Suppressor macrophage (primary cell): ENCODE data around the gene KLK11.

ENCODE experiments used
- DNase-seq, 4 experiments: peaks; one replicate each; pipeline ENCODE4 v3.0.0-alpha.2; 2020 to 2022

KLK11 gene

DNA sequence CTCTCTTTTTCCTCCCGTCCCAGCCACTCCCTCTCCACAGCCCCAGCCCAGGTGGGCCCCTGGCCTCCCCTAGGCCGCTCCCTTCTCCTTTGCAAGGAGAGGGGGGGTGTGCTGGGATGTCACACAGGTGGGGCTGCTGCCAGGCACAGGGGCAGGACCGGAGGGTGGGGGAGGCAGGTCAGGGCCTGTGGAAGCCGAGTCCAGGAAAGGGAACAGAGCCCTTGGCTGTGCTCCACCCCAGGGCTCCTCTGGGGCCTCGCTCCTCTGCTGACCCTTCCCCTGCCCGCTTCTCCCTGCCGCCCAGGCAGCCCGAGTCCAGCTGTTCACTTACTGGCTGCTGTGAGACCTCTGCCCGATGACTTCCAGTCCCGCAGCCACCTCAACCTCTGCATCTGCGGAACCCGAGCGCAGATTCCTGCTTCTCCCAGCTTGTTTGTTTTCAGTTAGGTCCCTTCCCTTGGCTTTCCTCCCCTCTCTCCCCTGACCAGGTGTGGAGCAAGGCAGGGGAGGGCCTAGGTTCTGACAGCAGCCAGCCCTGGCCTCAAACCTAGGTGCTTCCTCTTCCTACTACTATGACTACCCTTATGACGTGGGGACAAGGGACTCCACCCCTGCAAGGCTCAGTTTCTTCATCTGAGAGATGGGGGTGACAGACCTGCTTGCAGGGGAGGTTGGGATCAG, 850 bp upstream of the KLK11 start:
- no peak for DNase-seq

GRCh38 chr19:51025809-51026553, 435 bp downstream of the KLK11 start:
- no peak for DNase-seq

DNA sequence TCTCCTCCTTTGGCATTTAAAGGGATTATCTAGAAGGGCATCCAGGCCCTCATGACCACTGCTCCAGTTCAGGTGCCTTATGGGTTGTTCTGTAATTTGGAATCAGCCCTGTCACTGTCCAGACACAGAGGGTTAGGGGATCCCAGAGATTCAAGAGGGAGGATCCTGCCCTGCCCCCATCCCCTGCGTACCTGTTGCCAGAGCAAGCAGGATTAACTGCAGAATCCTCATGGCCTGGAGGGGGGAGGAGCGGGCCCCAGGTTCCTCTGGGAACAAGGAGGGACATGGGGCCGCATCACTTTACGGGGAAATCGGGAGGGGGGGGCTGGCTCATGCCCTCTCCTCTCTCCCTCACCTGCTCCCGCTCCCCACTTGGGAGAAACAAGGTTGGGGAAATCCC, 1.0 kb downstream of the KLK11 start:
- DNase-seq, result no peak

DNA sequence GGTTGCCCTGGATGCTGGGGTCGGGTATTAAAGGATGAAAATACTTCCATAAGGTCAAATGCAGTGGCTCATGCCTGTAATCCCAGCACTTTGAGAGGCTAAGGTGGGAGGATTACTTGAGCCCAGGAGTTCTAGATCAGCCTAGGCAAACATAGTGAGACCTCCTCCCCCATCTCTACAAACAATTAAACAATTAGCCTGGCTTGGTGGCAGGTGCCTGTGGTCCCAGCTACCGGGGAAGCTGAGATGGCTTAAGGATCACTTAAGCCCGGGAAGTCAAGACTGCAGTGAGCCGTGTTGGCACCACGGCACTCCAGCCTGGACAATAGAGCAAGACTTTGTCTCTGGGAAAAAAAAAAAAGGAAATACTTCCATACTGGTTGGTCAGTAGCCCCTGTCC, 1.5 kb downstream of the KLK11 start:
- DNase-seq, result no peak

DNA sequence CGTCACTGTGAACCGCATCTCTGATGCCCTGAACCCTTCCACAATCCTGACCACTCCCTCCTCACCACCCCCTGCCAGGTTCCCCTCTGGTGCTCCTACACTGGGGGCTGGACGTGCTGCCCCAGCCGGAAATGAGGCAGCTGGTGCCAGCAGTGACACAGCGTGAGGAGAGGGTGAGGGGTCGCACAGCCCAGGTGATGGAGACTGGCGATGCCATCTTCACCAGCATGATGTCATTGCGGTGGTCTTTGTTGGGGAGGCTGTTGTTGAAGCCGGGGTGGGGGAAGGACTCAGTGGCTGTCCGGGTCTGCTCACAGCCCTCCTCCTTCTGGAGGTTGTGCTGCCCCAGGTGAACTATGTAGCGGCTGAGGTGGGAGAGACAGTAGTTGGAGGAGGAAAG, 2.5 kb downstream of the KLK11 start:
- DNase-seq, result no peak

DNA sequence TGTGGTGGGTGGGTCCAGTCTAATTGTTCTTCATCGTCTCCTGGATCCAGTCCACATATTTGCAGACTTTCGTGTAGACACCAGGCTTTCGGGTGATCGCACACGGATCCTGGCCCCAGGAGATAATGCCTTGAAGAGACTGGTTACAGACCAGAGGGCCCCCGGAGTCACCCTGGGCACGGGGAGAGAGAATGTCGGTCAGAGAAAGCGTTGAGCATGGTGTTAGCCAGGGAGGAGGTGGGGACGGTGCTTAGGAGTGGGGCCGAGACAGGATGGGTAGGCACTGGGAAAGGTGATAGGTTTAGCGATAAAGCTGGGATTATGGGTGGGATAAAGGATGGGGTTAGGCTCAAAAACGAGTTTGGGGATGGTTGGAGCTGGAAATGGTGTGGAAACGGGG, 3.9 kb downstream of the KLK11 start:
- no peak for DNase-seq

DNA sequence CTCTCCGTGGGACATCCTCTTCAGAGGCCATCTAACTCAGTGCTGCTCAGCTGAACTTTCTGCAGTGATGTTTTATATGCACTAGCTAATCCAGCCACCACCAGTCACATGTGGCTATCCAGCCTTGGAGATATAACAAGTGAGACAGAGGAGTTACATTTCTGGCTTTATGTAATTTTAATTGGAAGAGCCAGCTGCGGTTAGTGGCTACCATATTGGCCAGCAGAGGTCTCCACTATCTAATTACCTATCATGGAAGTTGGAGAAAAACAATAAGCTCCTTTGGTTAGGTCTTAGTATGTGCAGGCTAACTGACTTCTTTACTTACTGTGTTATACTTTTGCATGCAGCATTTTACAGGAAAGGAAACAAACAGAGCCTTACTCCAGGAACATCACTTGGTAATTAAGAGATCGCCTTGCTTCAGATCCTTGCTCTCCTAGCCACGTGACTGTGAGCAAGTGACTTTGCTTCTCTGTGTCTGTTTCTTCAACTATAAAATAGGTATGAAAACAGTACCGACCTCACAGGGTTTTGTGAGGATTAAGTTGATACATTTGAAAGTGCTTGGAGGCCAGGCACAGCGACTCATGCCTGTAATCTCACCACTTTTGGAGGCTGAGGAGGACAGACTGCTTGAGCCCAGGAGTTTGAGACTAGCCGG, 5.3 kb downstream of the KLK11 start:
- DNase-seq, result peak; percentile 49 to 70 (median 64)

- DNase-seq, result no peak
These were observed 6.9 kb downstream of the KLK11 start, which contains the start of gene KLK10 for GRCh38 chr19:51019544-51019925. TSS of gene KLK10 (minus strand) at chr19:51019709. CDS start at chr19:51019130, 579 bp downstream.

- DNase-seq, result peak in 2 of 4 experiments; percentile 7 to 38
These were observed 7.5 kb downstream of the KLK11 start for GRCh38 chr19:51018745-51019543.

DNA sequence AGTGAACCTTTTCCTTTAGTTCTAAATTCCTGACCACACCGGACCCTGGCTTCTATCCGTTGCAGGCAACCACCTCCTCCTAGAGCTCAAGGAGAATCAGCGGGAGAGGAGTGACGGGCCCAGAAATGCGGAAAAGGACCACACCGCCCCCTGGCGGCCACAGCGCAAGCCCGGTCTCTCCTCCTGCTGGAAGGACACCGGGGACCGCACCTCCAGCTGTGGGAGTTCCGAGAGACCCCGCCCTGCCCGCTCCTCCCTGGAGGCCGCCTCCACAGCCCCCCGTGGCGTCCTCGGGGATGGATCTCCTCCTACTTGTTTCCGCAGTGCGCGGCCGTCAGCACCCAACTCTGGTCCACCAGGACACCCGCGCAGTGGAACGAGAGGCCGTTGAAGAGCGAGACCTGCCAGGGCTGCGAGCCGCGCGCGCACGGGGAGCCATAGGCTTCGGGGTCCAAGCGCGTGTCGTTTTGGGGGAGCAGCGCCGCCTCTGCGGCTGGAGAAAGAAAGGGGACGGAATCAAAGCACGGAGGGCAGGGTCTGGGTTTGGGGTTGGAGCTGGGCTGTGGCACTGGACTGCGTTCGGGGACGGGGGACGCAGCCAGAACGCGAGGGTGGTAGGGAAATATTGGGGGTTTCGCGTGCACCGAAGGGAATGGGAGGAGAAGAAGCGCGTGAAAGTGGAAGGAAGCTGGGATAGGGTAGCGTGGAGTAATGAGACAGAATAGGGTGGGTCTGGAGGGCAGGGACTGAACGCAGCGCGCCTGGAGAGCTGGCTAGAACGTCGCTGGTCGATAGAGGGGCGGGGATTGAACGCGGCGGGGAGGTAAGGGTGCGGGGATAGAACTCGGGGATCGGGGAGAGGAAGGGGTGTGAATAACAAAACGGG, 9.4 kb downstream of the KLK11 start:
- DNase-seq, result peak; percentile 63 to 86 (median 68)

DNA sequence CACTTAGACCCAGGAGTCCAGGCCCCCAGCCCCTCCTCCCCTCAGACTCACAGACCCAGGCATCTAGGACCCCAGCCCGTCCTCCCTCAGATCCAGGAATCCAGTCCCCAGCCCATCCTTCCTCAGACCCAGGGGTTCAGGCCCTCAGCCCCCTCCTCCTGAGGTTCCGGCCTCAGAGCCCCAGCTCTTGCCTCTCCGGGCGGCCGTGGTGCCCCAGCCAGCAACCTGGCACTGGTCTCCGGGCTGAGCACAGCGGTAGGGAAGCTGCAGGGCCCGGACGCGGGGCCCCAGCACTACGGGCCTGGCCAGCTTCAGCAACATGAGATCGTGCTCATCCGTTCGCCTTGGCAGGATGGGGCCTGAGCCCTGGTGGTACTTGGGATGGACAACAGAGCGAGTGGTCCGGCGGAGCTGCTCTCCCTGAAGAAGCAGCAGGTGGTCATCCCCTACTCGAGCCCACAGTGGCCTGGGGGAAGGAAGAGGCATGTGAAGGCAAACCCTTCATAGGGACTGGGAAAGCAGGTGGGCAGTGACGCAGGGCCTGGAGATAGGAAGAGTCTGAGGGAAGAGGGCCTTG, 10.6 kb downstream of the KLK11 start:
- DNase-seq, result no peak

- DNase-seq, result no peak
These were observed 12.2 kb downstream of the KLK11 start for GRCh38 chr19:51014242-51014641.

- no peak for DNase-seq
These were observed 13.7 kb downstream of the KLK11 start for GRCh38 chr19:51012661-51013190.

GRCh38 chr19:51010066-51010795, 16.2 kb downstream of the KLK11 start:
- DNase-seq, result no peak

DNA sequence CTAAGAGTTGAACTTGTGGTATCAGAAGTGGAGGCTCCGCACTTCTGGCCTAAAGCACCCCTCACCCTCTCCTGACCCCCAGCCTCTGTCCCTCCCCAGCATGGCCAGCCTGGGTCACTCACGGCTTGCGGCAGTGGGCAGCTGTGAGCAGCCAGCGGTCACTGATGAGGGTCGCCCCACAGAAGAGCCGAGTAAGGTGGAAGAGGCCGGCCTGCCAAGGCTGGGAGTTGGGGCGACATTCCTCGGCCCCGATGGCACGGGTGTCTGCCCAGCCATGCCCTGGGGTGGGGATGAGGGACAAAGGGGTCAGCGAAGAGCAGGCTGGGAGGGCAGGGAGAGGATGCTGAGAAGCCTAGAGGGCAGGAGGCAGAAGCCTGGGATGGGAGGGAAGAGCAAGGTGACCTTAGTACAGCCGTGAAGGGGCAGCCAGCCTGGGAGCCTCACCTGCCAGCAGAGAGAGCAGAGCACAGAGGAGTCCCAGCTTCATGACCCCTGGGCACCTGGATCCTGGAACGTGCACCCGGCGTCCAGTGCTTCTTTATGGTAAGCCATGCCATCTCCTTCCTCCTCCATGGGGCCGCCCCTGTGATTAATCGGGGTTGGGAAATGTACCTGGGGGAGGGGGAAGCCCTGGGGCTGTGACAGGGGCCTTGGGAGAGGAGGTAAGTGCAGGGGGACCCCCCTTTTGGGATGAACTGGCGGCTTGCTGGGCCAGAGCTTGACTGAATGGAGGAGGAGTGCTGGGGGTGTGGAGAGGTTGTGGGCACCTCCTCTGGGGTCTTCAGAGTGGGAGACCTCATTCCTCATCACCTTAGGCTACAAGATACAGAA, 17.1 kb downstream of the KLK11 start:
- DNase-seq, result no peak

DNA sequence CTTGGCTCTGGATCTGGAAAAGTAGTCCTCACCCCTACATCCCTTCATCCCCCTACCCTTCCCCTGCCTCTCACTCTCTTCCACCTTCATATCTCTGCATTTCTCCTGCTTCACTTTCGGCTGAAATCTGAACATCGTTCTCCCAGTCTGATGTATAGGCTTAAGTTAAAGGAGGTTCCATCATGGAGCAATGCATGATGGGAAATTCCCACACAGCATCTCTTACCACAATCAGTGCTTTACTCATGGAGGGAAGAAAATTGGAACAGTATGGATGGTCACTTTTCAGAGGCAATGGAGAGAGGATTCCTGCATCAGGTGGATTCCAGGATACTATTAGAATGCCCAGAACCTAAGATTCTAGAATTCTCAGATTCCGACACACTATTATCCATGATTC, 18.9 kb downstream of the KLK11 start:
- no peak for DNase-seq

DNA sequence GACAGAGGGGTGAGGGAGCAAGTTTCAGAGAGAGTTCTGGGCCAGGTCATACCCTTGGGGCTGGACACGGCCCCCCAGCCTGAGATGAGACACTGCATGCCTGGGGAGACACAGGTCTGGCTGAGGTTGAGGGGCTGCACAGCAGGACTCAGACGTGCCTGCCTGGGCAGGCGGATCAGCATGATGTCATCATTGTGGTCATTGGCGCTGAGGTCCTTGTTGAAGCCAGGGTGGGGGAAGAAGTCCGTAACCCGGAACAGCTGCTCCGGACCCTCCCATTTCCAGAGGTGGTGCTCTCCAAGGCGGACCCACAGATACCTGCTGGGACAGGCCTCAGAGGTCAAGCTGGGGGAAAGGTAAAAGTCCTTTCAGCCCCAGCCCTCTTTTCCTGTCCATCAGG, 20.0 kb downstream of the KLK11 start:
- DNase-seq, result no peak

DNA sequence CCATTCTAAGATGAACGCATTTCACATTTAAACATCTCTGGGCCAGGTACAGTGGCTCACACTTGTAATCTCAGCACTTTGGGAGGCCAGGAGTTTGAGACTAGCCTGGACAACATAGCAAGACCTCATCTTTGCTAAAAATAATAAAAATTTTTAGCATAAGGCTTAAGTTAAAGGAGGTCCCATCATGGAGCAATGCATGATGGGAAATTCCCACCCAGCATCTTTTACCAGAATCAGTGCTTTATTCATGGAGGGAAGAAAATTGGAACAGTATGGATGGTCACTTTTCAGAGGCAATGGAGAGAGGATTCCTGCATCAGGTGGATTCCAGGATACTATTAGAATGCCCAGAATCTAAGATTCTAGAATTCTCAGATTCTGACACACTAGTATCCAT, 21.2 kb downstream of the KLK11 start:
- no peak for DNase-seq

DNA sequence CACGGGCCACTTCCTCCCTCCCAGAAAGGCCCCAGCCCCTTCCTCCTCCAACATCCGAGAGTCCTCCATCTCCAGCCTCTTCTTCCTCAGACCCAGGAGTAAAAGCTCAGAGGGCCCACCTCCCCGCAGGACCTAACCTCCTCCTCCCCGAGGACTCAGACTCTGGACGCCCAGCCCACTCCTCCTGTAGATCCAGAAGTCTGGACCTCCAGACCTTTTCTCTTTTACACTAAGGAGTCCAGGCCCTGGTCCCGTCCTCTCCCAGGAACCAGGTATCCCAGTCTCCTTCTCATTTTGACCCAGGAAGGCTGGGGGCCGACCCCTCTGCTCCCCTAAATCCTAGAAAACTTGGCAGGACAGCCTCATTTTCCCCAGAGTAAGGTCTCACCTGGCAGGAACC, 23.1 kb downstream of the KLK11 start:
- DNase-seq, result no peak
